HFFc6 (cell line): ENCODE data around the gene CNTN5. TPM values are rescaled to one million over a fixed set of nuclear protein-coding genes. Genes with fewer than 3 reads are reported as not detected.

ENCODE experiments used
- DNase-seq: peaks from one replicate; pipeline ENCODE4 v3.0.0-alpha.2; 2018
- H3K27ac Mint-ChIP-seq: 2 replicates; pipeline ENCODE4 v1.8.0; 2020; ENCODE audit warnings: mild to moderate bottlenecking, mixed read lengths
- H3K27me3 Mint-ChIP-seq: 2 replicates; pipeline ENCODE4 v1.8.0; 2021; ENCODE audit warnings: mild to moderate bottlenecking, moderate library complexity, mixed read lengths; ENCODE audit not compliant: insufficient read depth
- H3K36me3 Mint-ChIP-seq: 2 replicates; pipeline ENCODE4 v1.8.0; 2021; ENCODE audit warnings: low read depth, mixed read lengths
- H3K4me1 Mint-ChIP-seq: 2 replicates; pipeline ENCODE4 v1.8.0; 2020; ENCODE audit warnings: low read depth, mixed read lengths
- H3K4me3 Mint-ChIP-seq: 2 replicates; pipeline ENCODE4 v1.8.0; 2020; ENCODE audit warnings: mild to moderate bottlenecking, moderate library complexity, mixed read lengths
- H3K9me3 Mint-ChIP-seq: 2 replicates; pipeline ENCODE4 v1.8.0; 2020; ENCODE audit warnings: mild to moderate bottlenecking, mixed read lengths
- total RNA-seq, 6 experiments: library from RNA; stranded (reverse); fragmentation: NEBNext Ultra II Directional; extraction: Animal tissue kit (Norgen Biotek cat#: 25700); gene quantifications; 2 replicates in 1 of 6; 3 replicates in 5 of 6; pipeline ENCODE4 v1.2.3, GENCODE V29; 2021
- TF ChIP-seq, protein P1 (sequence below): fragments of 200-600 bp; sonication (generic); IDR thresholded peaks from 2 replicates; pipeline ENCODE4 v1.5.0; 2021; ENCODE audit warnings: antibody characterized with exemption, mild to moderate bottlenecking

CNTN5 gene
- total RNA-seq, 6 experiments from 2014 or later, result not detected

DNA sequence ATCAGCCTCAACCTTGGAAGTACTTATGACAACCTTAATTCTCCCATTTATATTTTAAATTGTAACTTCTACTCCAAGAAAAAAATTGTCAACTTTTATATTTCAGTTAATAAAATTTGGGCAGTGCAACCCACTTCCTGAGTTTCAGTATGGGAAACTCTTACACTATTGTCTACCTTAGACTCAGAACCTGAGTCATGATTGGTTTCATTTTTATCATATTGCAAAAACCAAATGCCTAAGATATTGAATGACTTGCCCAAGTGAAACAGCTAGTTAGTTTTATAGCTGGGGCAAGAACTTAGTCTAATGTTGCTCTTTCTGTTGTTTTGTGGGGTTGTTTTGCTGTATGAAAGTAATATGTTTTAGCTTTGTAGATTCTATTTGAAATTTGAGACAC is 1332.3 kb downstream of the CNTN5 start:
- no peak for DNase-seq
- Mint-ChIP-seq H3K4me3 (no peak overlapping the region), H3K27me3 (no peaks in the 10 kb centered on the region), H3K27ac (no peak overlapping the region), H3K4me1 (no peaks in the 10 kb centered on the region), H3K9me3 (peaks cover 18% of the 10 kb centered on the region), H3K36me3 (no peaks in the 10 kb centered on the region)
- TF ChIP-seq, protein P1, sequence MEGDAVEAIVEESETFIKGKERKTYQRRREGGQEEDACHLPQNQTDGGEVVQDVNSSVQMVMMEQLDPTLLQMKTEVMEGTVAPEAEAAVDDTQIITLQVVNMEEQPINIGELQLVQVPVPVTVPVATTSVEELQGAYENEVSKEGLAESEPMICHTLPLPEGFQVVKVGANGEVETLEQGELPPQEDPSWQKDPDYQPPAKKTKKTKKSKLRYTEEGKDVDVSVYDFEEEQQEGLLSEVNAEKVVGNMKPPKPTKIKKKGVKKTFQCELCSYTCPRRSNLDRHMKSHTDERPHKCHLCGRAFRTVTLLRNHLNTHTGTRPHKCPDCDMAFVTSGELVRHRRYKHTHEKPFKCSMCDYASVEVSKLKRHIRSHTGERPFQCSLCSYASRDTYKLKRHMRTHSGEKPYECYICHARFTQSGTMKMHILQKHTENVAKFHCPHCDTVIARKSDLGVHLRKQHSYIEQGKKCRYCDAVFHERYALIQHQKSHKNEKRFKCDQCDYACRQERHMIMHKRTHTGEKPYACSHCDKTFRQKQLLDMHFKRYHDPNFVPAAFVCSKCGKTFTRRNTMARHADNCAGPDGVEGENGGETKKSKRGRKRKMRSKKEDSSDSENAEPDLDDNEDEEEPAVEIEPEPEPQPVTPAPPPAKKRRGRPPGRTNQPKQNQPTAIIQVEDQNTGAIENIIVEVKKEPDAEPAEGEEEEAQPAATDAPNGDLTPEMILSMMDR, result no peak

DNA sequence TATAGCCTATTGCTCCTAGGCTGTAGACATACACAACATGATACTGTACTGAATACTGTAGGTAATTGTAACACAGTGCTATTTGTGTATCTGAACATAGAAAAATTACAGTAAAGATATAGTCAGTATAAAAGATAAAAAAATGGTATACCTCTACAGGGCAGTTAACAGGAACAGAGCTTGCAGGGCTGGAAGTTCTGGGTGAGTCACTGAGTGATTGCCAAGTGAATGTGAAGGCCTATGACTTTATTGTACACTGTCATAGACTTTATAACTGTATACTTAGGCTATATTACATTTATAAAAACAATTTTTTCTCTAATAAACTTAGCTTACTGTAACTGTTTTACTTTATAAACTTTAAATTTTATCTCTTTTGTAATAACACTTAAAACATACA is 1334.0 kb downstream of the CNTN5 start:
- no peak overlapping the region for H3K27ac Mint-ChIP-seq
- no peaks in the 10 kb centered on the region for H3K27me3 Mint-ChIP-seq
- no peaks in the 10 kb centered on the region for H3K36me3 Mint-ChIP-seq
- no peak overlapping the region for H3K4me3 Mint-ChIP-seq
- peaks cover 18% of the 10 kb centered on the region for H3K9me3 Mint-ChIP-seq
- no peaks in the 10 kb centered on the region for H3K4me1 Mint-ChIP-seq
- no peak for DNase-seq
- TF ChIP-seq, protein P1, result no peak

DNA sequence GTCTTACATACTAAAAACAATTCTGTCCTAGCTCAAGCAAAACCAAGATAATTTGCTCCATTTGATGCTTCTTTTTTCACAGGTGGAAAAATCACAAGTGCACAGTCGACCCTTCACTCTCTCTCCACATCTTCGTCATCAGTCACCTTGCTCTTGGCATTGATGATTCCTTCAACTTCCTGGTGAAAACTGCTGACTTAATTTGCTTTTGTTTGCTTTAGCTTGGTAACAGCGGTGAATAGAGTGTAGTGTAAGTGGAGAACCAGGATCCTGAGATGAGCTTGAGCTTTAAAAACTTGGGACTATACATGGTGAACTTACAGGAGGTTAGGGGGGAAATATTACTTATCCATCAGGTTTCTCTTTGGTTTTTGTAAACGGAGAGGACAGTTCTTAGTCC is 1335.3 kb downstream of the CNTN5 start:
- H3K36me3 Mint-ChIP-seq, result no peaks in the 10 kb centered on the region

DNA sequence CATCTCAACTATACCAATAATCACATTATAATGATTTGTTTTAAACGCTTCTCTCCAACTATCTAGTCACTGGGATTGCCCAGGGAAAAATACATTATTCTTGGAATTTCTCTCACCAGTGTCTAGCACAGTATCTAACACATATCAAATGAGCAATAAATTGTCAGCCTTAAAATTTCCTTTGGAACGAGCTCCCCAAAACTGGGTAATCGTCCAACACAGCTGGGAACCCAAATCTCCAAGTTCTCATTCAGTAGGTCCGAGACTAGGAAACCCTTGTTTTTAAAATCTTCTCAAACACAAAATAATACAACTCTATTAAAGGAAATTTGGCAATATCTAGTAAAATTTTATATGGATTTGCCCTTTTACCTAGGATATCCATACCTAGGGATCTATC is 1338.5 kb downstream of the CNTN5 start:
- TF ChIP-seq, protein P1, result no peak
- no peaks in the 10 kb centered on the region for H3K36me3 Mint-ChIP-seq
- no peaks in the 10 kb centered on the region for H3K4me1 Mint-ChIP-seq
- H3K27me3 Mint-ChIP-seq, result no peaks in the 10 kb centered on the region; the same call in 1 of the 2 replicates
- no peak for DNase-seq
- H3K27ac Mint-ChIP-seq, result no peak overlapping the region
- no peak overlapping the region for H3K4me3 Mint-ChIP-seq
- H3K9me3 Mint-ChIP-seq, result no peaks in the 10 kb centered on the region; the same call in none of the 2 replicates

More for the DNA sequence above, 1335.3 kb downstream of the CNTN5 start:
- TF ChIP-seq, protein P1, result no peak
- Mint-ChIP-seq H3K27ac (no peak overlapping the region), H3K4me1 (no peaks in the 10 kb centered on the region), H3K27me3 (no peaks in the 10 kb centered on the region), H3K9me3 (peaks cover 18% of the 10 kb centered on the region; the same call in 1 of the 2 replicates), H3K4me3 (no peak overlapping the region)
- no peak for DNase-seq

DNA sequence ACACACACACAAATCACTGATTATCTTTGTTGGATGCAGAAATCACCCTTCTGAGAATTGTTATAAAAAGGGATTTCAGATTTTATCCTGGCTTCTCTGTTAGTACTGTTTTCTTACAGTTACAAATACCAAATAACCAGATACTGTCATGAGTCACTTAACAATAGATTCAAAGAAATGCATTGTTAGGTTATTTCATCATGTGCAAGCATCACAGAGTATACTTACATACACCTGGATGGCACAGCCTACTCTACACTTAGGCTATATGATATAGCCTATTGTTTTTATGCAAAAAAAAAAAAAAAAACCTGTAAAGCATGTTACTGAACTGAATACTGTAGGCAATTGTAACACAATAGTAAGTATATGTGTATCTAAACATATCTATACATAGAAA is 1347.1 kb downstream of the CNTN5 start:
- no peaks in the 10 kb centered on the region for H3K4me1 Mint-ChIP-seq
- H3K27me3 Mint-ChIP-seq, result no peaks in the 10 kb centered on the region
- H3K4me3 Mint-ChIP-seq, result no peak overlapping the region
- no peak for DNase-seq
- H3K36me3 Mint-ChIP-seq, result no peaks in the 10 kb centered on the region
- no peak overlapping the region for H3K27ac Mint-ChIP-seq
- H3K9me3 Mint-ChIP-seq, result peaks cover 19% of the 10 kb centered on the region
- TF ChIP-seq, protein P1, result no peak

DNA sequence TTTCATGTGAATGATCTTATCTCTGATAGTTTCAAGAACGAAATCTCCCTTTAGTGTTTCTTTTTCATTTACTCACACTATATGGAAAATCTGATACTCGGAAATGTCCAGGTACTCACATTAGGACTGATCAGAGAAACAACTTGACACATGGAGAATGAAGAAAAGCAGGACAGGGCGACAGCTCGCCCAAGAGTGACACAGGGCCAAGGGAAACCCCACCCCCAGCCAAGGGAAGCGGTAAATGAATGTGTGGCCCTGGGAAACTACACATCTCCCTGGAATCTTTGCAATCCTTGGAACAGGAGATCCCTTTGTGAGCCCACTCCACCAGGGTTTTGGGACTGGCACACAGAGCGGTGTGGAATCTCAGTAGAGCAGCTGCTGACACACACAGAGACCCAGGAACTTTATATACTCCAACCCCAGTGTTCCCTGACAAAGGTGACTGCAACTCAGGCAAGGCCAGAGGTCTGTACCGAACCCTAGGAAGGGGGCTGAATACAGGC is 1362.7 kb downstream of the CNTN5 start:
- TF ChIP-seq, protein P1, result no peak
- Mint-ChIP-seq H3K4me1 (no peaks in the 10 kb centered on the region), H3K27ac (no peak overlapping the region), H3K4me3 (no peak overlapping the region), H3K9me3 (peaks cover 48% of the 10 kb centered on the region), H3K36me3 (no peaks in the 10 kb centered on the region), H3K27me3 (no peaks in the 10 kb centered on the region)
- DNase-seq, result no peak
